Glomerular visceral epithelial cell (primary cell): Measurements from ENCODE around the gene CLN6.
"Not testable (repeated sequence)": the region's sequence is repeated elsewhere in the genome, so short reads cannot be mapped to it uniquely, and the experiment has no call there.

ENCODE experiments used
- DNase-seq: peaks from one replicate; pipeline ENCODE4 v3.0.0-alpha.2; 2016; ENCODE audit errors: extremely low spot score

The CLN6 gene

DNA sequence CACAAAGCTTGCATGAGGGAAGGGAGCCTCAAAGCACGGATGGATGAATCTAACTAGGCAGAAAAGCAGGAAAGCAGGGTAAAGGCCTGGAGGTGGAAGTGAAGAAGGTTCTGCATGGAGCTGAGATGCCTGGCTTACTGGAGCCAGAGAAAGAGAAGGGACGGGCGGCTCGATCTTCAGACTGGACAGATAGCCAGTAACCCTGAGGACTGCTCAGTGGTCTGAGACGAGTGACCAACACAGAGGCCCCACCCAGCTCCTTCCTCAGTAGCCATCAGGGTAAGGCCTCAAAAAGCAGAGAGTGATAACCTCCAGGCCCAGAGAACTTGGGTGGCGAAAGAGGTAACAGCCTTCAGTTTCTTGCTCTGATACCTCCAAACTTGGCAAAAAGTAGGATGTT, 6.4 kb downstream of the CLN6 start:
- DNase-seq, result no peak

DNA sequence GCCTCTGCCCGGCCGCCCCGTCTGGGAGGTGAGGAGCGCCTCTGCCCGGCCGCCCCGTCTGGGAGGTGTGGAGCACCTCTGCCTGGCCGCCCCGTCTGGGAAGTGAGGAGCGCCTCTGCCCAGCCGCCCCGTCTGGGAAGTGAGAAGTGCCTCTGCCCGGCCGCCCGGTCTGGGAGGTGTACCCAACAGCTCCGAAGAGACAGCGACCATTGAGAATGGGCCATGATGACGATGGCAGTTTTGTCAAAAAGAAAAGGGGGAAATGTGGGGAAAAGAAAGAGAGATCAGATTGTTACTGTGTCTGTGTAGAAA, 7.1 kb downstream of the CLN6 start:
- DNase-seq, result not testable (repeated sequence)

DNA sequence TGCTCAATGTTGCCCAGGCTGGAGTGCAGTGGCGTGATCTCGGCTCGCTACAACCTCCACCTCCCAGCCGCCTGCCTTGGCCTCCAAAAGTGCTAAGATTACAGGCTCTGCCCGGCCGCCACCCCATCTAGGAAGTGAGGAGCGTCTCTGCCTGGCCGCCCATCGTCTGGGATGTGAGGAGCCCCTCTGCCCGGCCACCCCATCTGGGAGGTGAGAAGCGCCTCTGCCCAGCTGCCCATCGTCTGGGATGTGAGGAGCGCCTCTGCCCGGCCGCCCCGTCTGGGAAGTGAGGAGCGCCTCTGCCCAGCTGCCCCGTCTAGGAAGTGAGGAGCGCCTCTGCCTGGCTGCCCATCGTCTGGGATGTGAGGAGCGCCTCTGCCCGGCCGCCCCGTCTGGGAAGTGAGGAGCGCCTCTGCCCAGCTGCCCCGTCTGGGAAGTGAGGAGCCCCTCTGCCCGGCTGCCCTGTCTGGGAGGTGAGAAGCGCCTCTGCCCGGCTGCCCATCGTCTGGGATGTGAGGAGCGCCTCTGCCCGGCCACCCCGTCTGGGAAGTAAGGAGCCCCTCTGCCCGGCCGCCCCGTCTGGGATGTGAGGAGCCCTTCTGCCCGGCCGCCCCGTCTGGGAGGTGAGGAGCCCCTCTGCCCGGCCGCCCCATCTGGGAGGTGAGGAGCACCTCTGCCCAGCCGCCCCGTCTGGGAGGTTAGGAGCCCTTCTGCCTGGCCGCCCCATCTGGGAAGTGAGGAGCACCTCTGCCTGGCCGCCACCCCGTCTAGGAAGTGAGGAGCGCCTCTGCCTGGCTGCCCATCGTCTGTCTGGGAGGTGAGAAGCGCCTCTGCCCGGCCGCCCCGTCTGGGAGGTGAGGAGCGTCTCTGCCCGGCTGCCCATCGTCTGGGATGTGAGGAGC, 7.7 kb downstream of the CLN6 start:
- not testable (repeated sequence) for DNase-seq

DNA sequence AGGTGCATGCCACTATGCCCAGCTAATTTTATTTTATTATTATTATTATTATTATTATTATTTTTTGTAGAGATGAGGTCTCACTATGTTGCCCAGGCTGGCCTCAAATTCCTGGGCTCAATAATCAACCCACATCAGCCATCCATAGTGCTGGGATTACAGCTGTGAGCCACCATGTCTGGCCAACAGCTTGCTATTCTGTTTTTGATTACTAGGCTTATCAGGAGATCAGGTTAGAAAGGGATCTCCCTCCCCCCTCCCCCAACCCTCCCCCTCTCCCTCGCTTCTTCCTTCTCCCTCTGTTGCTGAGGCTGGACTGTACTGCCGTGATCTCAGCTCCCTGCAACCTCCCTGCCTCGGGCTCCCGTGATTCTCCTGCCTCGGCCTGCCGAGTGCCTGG, 8.6 kb downstream of the CLN6 start:
- DNase-seq, result no peak

DNA sequence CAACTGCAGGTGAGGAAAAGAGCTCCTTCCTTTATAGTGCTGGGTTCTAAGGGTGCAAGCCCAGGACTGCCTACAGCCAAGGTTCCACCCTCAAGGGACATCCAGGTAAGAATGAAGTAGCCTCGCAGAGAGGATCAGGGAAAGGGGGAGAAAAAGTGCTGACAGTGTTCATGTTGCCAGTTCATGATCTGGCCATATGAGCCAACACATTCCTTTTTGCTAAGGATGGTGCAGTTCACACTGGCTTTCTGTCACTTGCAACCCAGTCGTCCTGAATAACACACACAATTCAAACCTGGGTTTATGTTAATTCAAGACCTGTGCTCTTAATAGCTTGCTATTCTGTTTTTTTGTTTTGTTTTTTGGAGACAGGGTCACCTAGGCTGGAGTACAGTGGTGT, 9.0 kb downstream of the CLN6 start:
- DNase-seq, result no peak

DNA sequence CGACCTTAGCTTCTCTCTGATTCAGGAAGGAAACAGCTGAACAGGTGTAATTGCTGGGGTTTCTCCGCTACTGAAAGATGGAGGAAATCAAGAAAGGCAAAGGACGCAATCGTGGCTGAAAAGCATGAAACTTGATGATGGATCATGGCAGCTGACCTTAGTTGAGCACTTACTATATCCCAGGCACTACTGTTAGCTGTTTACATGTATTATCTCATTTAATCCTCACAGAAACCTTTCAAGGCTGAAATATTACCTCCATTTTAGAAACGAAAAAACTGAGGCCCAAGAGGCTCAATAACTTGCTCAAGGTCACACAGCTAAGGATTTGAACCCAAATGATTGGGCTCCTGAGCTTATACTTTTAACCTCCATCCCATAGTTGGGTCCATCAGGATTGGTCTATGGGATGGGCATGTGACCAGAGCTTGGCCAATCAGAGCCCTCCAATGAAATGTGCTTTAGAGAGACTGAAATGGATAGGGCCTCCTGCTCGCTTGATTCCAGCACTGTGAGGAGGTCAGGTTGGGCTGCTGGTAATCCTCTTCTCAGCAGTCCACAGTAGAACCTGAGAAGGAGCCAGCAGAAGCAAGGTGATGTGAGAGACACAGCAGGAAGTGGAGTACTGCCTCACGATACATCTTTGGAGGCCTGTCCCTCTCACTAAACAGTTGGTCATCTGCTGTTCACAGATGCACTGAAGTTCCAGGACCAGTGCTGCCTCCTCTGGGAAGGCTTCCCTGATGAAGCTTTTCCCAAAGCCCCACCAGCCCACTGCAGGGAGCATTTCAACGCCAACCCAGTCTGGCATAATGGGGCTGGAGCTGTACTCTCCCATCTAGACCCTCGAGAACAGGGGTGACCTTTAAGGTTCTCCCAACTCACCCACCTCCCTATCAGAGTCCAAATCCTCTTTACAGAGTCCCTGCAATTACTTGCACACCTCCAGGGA, 10.4 kb downstream of the CLN6 start:
- no peak for DNase-seq

DNA sequence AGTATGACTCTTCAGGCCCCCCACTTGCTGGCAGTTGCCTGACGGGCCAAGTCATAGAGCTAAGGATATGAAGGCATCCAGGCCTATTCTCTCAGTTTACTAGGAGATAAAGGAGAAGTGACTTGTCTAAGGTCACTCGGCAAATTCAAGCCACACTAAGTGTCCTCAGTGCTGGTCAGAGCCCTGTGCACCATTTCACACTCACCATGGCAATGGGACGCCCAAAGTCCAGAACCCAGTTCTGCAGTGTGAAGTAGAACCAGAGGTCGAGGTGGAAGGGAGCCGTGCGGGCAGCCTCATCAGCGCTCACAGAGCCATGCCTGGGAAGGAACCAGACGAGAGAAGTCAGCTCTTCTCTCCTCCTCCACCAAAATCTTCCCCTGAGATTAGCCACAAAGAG, 11.2 kb downstream of the CLN6 start:
- no peak for DNase-seq

DNA sequence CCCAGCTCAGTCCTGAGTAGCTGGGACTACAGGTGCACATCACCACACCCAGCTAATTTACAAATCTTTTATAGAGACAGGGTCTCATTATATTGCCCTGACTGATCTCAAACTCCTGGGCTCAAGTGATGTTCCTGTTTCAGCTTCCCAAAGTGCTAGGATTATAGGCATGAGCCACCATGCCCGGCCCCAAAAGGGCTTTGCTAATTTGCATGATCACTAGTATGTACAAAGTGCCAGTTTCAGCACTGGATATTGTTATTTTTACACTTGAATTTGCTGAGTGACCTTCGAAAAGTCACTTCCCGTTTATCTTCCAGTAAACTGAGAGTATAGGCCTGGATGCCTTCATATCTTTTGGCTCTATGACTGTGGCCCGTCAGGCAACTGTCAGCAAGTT, 12.2 kb downstream of the CLN6 start:
- no peak for DNase-seq

DNA sequence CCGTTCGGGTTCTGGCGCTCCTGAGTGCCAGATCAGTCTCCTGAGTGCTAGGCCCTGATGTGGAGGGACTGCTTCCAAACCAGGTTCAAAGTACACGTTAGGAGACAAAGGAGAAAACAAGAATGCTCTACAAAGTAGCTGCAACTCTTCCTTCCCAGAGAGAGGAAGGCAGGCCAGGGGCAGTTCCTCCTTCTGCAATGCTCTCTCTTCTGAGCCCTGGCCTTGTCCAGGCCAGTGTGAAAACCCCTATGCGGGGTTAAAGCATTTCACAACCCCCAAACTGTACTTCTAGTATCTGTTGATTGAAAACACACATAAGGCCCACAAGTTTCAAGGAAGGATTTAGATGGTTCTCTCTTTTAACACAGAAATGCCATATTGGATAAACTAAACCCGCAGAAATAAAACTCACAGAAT, 14.7 kb downstream of the CLN6 start:
- DNase-seq, result no peak

DNA sequence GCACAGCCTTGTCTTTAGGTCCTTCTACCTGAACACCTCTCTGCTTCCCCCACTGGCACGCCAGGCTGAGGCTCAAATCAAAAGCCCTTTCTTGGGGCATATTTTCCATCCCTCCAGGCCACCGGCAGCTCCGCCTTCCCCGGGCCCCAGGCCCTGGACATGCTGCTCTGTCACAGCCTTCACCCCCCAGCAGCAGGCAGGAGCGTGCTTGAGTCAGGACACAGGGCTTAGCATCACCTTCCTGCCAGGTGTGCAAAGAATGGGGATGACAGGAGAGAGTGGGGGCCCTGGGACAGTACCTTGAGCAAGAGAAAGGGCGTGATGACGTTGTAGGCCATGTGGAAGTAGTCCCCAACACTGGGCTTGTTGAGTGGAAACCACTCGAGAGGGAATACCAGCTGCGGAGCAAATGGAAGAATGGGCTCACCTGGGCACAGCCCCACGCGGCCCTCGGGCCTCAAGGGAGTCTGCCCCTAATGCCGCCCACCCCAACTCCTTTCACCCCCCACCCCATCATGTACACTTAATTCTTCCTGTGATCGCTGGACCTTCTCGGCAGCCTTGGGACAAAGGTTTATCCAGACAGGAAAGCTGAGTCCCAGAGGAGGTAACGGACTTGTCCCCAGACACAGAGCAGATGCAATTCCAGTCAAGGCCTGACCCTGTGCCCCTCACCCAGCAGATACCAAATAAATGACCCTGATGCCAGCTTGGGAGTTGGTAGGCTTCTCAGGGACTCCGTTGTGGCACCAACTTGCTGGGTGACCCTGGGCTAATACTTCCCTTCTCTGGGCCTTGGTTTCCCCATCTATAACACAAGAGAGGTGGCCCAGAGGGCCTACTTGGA, 15.3 kb downstream of the CLN6 start:
- DNase-seq, result no peak

DNA sequence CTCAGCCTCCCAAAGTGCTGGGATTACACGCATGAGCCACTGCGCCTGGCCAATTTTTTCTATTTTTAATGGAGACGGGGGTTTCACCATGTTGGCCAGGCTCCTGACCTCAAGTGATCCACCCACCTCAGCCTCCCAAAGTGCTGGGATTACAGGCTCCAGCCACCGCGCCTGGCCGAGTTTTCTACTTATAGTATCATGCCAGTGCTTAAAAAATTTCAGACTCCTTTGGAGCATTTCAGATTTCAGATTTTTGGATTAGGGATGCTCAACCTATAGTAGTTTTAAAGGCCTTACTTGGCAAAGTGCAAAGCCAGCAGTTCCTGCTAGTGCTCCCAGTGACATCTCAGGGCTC, 16.1 kb downstream of the CLN6 start:
- DNase-seq, result not testable (repeated sequence)

DNA sequence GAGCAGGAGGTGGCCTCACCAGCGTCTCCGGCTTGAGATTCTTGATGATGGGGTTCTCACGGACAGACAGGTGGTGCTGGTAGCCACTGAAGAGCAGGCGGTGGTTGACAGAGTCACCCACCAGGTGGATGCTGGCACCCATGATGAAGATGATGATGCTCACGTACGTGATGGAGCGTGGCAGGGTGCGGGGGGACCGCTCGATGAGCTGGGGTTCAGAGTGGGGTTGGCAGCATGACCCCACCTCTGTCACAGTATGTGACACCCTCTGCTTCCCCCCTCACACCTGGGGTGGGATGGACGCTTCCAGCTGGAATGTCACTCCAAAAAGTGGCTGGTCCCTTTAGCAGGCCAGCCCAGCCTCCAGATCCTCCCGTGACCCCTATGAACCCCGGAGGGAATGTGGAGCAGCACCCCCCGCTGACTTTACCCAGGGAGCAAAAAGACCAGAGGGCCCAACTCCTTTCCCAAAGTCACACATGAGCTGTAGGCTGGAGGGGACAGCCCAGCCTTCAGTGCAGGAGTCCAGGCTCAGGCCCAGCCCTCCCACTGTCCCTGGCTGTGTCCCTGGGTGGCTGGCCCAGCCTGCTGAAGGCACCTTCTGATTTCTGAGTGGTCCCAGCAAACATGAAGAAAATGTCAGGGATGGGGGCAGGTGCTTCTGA, 17.7 kb downstream of the CLN6 start:
- no peak for DNase-seq

DNA sequence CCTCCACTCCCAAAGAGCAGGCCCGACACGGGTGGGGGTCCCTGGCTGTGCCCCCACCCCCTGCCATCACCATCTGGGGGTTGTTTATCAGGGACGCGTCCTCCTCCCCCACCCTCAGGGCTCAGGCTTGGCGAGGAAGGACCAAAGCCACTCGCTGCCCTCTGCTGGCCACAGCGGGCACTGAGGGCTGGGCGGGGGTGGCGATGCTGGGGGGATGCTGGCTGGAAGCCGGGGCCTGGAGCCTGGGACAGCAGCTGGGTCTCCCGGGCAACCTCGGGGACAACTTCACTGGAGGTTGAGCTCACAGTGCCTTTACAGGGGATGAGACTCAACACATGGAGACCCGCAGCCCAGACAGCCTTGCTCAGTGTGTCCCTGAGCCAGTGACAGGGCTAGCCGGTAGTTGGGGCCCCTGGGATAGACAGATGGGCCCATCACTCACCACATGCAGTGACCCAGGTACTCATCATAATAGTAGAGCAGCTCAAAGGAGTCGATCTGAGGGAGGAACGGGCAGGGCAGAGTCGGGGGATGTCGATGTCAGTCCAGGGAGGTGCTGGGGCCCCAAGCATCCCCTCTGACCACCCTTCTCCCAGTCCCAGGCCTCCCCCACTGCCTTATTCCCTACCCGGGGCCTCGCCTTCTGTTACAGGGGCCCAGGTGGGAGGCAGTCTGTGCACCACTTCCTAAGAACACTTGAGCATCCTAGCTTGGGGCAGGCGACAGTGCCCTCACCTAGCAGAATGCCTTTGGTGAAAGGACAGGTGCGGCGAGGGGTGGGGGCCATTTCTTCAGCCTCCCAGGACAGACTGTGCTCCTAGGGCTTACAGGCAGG, 18.5 kb downstream of the CLN6 start:
- peak; percentile 35 for DNase-seq

DNA sequence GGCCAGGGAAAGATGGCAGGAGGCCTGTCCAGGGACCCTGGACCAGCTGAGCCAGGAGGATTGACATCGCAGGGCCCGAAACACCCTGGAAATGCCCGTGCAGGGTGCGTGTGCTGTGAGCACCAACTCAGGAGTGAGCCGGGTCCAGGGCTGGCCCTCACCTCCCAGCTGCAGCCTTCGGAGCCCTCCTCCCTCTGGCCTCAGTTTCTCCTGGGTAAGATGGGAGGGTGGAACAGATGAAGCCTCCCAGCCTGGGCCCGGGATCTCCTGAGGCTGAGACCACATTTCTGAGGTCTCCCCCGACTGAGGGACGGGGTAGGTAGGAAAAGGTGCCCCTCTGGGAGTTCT, 19.1 kb downstream of the CLN6 start:
- no peak for DNase-seq

DNA sequence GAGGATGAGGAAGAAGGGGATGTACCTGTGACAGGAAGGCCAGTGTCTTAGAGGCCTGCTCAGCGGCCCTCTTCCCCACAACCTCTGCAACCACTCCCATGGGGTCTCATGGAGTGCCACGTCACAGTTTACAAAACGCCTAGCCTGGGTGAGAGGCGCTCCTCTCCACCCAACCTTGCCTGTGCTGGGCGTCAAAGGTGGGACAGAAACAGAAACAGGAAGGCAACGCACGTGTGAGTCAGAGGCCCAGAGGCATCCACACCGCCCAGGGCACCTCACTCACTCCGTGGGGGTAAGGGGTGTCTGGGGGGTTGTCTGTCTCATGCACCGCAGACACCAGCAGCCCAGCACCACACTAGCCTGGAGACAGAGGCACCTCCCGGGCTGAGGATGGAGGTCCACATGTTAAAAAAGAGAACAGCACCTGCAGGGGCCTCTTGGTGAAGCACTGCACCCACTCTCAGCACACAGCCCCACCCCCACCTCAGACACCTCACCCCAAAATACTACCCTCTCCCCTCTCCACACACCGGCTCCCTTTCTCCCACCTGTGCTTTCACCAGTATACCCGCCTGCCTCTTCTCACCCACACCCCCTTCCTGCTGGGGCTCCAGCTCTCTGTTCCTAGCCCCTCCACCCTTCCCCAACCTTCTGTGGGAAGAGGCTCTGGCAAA, 19.7 kb downstream of the CLN6 start:
- no peak for DNase-seq

DNA sequence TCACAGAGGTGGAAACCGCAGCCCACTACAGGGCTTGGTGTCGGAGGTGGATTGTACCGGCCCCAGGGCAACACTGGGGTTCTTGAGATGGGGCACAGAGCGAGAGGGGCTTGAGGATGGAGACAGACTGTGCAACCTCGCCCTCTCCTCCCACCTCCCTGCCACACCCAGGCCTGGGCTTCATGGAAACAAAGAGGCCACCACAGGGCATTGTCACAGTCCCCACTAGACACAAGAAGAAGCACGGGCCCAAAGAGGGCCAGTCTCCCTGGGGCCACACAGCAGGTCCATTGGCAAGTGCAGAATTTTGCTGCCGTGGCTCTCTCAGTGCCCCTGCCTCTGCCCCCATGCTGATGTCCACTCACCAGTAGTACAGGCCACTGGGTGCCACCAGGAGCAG, 20.3 kb downstream of the CLN6 start:
- DNase-seq, result no peak

DNA sequence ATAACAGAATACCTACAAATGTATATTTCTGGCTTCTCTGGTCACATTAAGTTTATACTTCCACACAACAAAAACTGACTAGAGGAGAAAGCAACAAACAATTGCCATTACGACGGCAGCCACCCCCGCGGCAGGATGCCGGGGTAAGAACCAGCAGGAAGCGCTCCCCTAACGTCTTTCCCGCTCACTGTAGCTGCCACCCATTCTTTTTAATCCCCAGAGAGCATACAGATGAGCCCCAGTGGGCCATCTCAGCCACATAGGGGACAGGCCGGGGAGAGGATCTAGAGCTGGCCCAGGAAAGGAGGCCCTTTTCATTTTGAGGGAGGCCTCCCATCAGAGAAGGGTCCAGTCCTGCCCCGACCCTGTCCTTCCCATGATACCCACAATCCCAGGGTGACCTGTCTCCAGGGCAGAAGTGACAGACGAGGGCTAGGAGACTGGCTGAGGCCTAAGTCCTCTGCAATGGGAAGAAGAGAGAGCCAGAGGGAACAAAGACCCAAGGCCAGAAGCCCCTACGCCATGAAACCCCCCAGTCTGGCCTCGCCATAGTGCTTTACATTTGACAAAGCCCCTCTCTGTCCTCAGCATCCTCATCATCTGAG, 20.8 kb downstream of the CLN6 start:
- no peak for DNase-seq

DNA sequence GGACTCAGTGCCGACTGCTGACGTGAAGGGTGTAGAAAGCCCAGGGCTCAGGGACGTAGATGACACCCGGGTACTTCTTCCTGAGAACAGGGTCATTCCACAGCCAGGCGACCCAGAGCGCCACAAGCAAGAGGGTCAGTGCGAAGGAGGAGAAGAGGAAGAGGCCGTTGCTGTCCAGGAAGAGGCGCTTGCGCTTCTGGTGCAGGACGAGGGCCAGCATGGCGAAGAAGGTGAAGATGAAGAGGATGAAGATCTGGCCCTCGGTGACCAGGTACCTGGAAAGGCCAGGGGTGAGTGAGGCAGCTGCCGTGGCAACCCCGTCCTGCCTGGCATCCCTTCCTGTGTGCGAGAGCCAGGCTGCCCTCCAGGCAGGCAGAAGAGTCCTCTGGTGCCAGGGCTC, 21.4 kb downstream of the CLN6 start:
- no peak for DNase-seq

DNA sequence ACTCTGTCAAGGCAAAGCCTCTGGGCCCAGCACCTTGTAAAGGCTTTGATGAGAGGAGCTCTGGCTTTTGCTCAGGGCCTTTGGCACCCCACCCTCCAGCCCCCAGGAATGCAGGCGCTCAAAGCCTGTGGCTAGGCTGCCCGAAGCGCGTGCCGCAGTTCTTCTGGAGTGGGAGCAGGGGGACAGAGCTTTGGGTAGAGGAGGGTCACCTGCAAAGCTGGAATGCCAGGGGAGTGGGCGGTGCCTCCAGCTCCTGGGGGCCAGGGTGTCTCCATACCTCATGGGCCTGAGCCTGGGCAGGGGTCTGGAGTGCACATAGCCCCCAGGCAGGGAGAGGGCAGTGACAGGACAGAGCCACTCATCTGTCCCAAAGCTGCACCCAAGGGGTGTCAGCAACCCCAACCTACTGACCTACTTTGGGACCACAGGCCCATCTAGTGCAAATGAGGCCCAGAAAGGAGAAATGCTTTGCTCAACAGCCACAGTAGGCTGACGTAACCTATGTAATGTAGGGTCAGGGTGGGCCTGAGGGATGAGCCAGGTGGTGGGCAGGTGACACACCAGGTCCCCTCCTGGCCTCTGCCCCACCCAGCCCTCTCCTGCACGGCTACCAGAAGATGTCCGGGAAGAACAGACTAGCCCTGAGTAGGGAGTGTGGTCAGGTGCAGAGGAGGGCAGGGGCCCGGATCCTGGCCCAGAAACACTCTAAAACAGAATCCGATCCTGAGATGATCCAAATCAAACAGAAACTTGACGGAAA, 22.2 kb downstream of the CLN6 start:
- no peak for DNase-seq
